Endothelial cell (in vitro differentiated cells): ENCODE measurements around the gene LRRC2. TPM values are rescaled to one million over a fixed set of nuclear protein-coding genes. Genes with fewer than 3 reads are reported as not detected.
"Not testable (repeated sequence)": the region's sequence is repeated elsewhere in the genome, so short reads cannot be mapped to it uniquely, and the experiment has no call there.

Experiments
- DNase-seq: peaks from one replicate; pipeline ENCODE4 v3.0.0; 2021; ENCODE audit warnings: low spot score
- H3K27ac Mint-ChIP-seq: one replicate; pipeline ENCODE4 v1.8.0; 2021; ENCODE audit warnings: mixed read lengths, inconsistent platforms; ENCODE audit not compliant: unreplicated experiment
- H3K27me3 Mint-ChIP-seq: one replicate; pipeline ENCODE4 v1.8.0; 2021; ENCODE audit warnings: mild to moderate bottlenecking, moderate library complexity, mixed read lengths, inconsistent platforms; ENCODE audit not compliant: unreplicated experiment
- H3K36me3 Mint-ChIP-seq: one replicate; pipeline ENCODE4 v1.8.0; 2021; ENCODE audit warnings: mild to moderate bottlenecking, low read depth, mixed read lengths, inconsistent platforms; ENCODE audit not compliant: unreplicated experiment
- H3K4me1 Mint-ChIP-seq: one replicate; pipeline ENCODE4 v1.8.0; 2021; ENCODE audit warnings: mild to moderate bottlenecking, mixed read lengths, inconsistent platforms; ENCODE audit not compliant: unreplicated experiment
- H3K4me3 Mint-ChIP-seq: one replicate; pipeline ENCODE4 v1.8.0; 2021; ENCODE audit warnings: mild to moderate bottlenecking, mixed read lengths, inconsistent platforms; ENCODE audit not compliant: unreplicated experiment
- H3K9me3 Mint-ChIP-seq: one replicate; pipeline ENCODE4 v1.8.0; 2021; ENCODE audit warnings: mixed read lengths, inconsistent platforms; ENCODE audit not compliant: unreplicated experiment
- total RNA-seq: library from RNA; stranded (reverse); fragmentation: NEBNext Ultra II Directional; extraction: Animal tissue kit (Norgen Biotek cat#: 25700); gene quantifications from one replicate; pipeline ENCODE4 v1.2.1, GENCODE V29; 2021; ENCODE audit not compliant: unreplicated experiment
- TF ChIP-seq, protein P1 (sequence below): fragments of 200-600 bp; sonication (generic); IDR thresholded peaks from one replicate; pipeline ENCODE4 v1.5.0; 2021; ENCODE audit warnings: antibody characterized with exemption; ENCODE audit not compliant: unreplicated experiment

The LRRC2 gene
- total RNA-seq, 1 donor from 2014 or later: 0.23 TPM

DNA sequence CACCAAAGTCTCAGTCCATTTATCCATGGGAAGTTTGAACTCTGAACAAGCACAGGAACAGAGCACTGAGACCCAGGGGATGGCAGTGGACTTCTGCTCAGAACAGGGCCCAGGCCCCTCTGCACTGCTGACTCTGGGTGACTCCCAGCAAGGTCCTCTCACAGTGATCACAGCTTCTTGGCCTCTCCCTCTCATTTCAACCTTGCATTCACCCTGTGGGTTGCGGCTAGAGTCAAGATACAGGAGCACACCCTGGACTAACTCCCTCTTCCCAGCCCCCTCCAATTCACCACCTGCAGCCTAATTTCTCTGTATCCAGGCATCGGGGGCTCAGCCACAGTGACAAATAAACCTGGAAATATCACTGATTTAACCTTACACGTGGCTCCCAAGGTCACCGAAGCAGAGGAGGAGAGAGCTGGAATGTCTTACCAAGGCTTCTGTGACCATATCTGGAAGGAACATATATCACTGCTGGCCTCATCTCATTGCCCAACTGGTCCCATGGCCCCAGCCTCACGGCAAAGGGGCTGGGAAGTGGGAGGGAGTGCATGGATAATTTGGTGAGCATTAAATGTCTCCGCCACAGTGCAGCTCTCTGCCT, 67.1 kb downstream of the LRRC2 start:
- Mint-ChIP-seq H3K36me3 (no peaks in the 10 kb centered on the region), H3K4me3 (no peak overlapping the region), H3K27ac (no peak overlapping the region), H3K4me1 (peaks cover 27% of the 10 kb centered on the region), H3K27me3 (peaks cover 2% of the 10 kb centered on the region), H3K9me3 (no peaks in the 10 kb centered on the region)
- TF ChIP-seq, protein P1, sequence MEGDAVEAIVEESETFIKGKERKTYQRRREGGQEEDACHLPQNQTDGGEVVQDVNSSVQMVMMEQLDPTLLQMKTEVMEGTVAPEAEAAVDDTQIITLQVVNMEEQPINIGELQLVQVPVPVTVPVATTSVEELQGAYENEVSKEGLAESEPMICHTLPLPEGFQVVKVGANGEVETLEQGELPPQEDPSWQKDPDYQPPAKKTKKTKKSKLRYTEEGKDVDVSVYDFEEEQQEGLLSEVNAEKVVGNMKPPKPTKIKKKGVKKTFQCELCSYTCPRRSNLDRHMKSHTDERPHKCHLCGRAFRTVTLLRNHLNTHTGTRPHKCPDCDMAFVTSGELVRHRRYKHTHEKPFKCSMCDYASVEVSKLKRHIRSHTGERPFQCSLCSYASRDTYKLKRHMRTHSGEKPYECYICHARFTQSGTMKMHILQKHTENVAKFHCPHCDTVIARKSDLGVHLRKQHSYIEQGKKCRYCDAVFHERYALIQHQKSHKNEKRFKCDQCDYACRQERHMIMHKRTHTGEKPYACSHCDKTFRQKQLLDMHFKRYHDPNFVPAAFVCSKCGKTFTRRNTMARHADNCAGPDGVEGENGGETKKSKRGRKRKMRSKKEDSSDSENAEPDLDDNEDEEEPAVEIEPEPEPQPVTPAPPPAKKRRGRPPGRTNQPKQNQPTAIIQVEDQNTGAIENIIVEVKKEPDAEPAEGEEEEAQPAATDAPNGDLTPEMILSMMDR: no peak
- no peak for DNase-seq

GRCh38 chr3:46497556-46498265, 68.4 kb downstream of the LRRC2 start, which contains the start of gene RTP3:
Gene RTP3, plus strand, starts transcription at chr3:46497976. Its CDS starts 87 bp downstream, at chr3:46498063.
- H3K27me3 Mint-ChIP-seq: peaks cover under 1% of the 10 kb centered on the region
- no peak within 1 kb of the TSS for H3K27ac Mint-ChIP-seq
- H3K4me1 Mint-ChIP-seq: peaks cover 27% of the 10 kb centered on the region
- no peak for DNase-seq
- no peaks in the 10 kb centered on the region for H3K36me3 Mint-ChIP-seq
- TF ChIP-seq, protein P1: no peak
- no peak within 1 kb of the TSS for H3K4me3 Mint-ChIP-seq
- no peaks in the 10 kb centered on the region for H3K9me3 Mint-ChIP-seq

- no peaks in the 10 kb centered on the region for H3K9me3 Mint-ChIP-seq
- peaks cover 27% of the 10 kb centered on the region for H3K4me1 Mint-ChIP-seq
- no peaks in the 10 kb centered on the region for H3K36me3 Mint-ChIP-seq
- peak; percentile 39 for DNase-seq
- no peak overlapping the region for H3K27ac Mint-ChIP-seq
- H3K4me3 Mint-ChIP-seq: no peak overlapping the region
- TF ChIP-seq, protein P1: peak; percentile 31
- no peaks in the 10 kb centered on the region for H3K27me3 Mint-ChIP-seq
Observed at GRCh38 chr3:46496746-46497555, 69.2 kb downstream of the LRRC2 start.

GRCh38 chr3:46495901-46496456, 70.1 kb downstream of the LRRC2 start:
- H3K27ac Mint-ChIP-seq: no peak overlapping the region
- peaks cover 27% of the 10 kb centered on the region for H3K4me1 Mint-ChIP-seq
- no peaks in the 10 kb centered on the region for H3K36me3 Mint-ChIP-seq
- H3K9me3 Mint-ChIP-seq: no peaks in the 10 kb centered on the region
- H3K27me3 Mint-ChIP-seq: no peaks in the 10 kb centered on the region
- H3K4me3 Mint-ChIP-seq: no peak overlapping the region
- no peak for DNase-seq
- TF ChIP-seq, protein P1: no peak

DNA sequence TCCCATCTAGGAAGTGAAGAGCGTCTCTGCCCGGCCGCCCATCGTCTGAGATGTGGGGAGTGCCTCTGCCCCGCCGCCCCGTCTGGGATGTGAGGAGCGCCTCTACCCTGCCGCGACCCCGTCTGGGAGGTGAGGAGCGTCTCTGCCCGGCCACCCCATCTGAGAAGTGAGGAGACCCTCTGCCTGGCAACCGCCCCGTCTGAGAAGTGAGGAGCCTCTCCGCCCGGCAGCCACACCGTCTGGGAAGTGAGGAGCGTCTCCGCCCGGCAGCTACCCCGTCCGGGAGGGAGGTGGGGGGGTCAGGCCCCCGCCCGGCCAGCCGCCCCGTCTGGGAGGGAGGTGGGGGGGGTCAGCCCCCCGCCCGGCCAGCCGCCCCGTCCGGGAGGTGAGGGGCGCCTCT, 71.6 kb downstream of the LRRC2 start:
- DNase-seq, H3K36me3 Mint-ChIP-seq, H3K4me3 Mint-ChIP-seq, H3K9me3 Mint-ChIP-seq, H3K27me3 Mint-ChIP-seq, H3K27ac Mint-ChIP-seq: not testable (repeated sequence)
- peaks cover 24% of the 10 kb centered on the region for H3K4me1 Mint-ChIP-seq
